ENCODE measurements around the gene ZNF770. TPM values are rescaled to one million over a fixed set of nuclear protein-coding genes. Genes with fewer than 3 reads are reported as not detected.

ZNF770 gene
- total and polyA plus RNA-seq, 9 of the 15 experiments (the other 6 are each of a cell fraction or from before 2014, with no cell fraction given), result 3.4 to 50.8 (median 40.3) TPM

DNA sequence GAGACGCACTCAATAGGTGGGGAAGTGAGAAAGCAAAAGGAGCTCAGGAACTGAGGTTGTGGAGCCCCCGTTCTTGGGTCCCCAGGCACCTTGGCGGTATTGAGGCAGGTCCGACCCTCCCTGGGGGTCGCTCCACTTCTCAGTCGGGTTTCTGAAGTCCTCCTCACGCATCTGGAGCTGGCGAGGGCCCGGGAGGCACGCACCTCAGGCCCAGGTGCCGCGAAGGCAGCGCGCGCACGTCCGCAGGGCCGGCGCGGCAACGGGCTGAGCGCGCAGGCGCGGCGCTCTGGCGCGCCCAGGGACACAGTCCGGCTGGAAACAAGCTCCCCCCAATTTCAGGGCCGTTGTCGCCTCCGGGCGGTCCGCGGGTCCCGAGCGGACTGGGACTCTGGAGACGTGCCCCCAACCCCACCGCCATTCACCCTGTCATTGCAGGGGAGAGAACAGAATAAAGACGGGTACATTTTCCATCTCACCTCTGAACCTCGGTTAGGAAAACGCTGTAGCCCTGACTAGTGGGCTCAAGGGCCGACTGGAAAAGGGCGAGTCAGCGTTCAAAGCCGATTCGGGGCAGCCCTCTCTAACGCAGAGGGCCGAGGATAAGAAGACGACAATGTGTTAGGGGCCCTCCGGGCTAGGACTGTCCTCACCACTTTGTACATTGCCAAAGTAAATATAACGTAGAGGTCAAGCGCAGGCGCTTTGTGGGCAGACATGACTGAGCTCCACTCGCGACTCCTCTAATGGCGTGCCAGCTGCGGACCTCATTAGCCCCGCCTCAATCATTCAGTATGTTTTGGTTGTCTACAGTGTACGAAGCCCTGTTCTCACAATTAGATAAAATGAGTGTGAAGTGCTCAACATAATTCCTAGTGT lies at the start of gene ZNF770 (continued):
- TF ChIP-seq, protein P1, sequence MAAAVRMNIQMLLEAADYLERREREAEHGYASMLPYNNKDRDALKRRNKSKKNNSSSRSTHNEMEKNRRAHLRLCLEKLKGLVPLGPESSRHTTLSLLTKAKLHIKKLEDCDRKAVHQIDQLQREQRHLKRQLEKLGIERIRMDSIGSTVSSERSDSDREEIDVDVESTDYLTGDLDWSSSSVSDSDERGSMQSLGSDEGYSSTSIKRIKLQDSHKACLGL (CRISPR knock-in tag; IDR thresholded peaks at IDR 0.05; ENCODE audit: borderline replicate concordance, poor library complexity, severe bottlenecking), result no peak
- TF ChIP-seq MCM3 (IDR thresholded peaks at IDR 0.05) (no peak), C11orf30 (IDR thresholded peaks at IDR 0.05; ENCODE audit: low read depth) (peak; percentile 89), ZNF124 (CRISPR knock-in tag; IDR thresholded peaks at IDR 0.05) (no peak), ZNF217 (CRISPR knock-in tag; IDR thresholded peaks at IDR 0.05) (no peak), ETS2 (tag; IDR thresholded peaks at IDR 0.05; ENCODE audit: borderline replicate concordance, poor library complexity, severe bottlenecking) (no peak), ILF3 (IDR thresholded peaks at IDR 0.05; ENCODE audit: borderline replicate concordance) (peak; percentile 76; the same call in 1 of the 2 replicates), ZKSCAN8 (CRISPR knock-in tag; IDR thresholded peaks at IDR 0.05) (no peak), MAFK (IDR thresholded peaks at IDR 0.05; ENCODE audit: low read length) (0 out of 2 replicates have a peak, but pooled peaks have one; percentile 5), SLC30A9 (CRISPR knock-in tag; IDR thresholded peaks at IDR 0.05) (no peak), CTBP1 (IDR thresholded peaks at IDR 0.05; ENCODE audit: borderline replicate concordance) (peak; percentile 88), CHCHD3 (CRISPR knock-in tag; IDR thresholded peaks at IDR 0.05) (no peak), NELFE (IDR thresholded peaks at IDR 0.05; ENCODE audit: insufficient read depth, insufficient read length) (no peak), ZBTB1 (CRISPR knock-in tag; IDR thresholded peaks at IDR 0.05; ENCODE audit: borderline replicate concordance, low read depth) (no peak), KDM1A (IDR thresholded peaks at IDR 0.05) (no peak), NFE2 (IDR thresholded peaks at IDR 0.05; ENCODE audit: low read depth) (no peak; the same call in 1 of the 2 replicates), DMBX1 (CRISPR knock-in tag; IDR thresholded peaks at IDR 0.05; ENCODE audit: borderline replicate concordance) (peak; percentile 81; the same call in 1 of the 2 replicates), PRMT5 (CRISPR knock-in tag; IDR thresholded peaks at IDR 0.05) (no peak)
- TF ChIP-seq, protein P2, sequence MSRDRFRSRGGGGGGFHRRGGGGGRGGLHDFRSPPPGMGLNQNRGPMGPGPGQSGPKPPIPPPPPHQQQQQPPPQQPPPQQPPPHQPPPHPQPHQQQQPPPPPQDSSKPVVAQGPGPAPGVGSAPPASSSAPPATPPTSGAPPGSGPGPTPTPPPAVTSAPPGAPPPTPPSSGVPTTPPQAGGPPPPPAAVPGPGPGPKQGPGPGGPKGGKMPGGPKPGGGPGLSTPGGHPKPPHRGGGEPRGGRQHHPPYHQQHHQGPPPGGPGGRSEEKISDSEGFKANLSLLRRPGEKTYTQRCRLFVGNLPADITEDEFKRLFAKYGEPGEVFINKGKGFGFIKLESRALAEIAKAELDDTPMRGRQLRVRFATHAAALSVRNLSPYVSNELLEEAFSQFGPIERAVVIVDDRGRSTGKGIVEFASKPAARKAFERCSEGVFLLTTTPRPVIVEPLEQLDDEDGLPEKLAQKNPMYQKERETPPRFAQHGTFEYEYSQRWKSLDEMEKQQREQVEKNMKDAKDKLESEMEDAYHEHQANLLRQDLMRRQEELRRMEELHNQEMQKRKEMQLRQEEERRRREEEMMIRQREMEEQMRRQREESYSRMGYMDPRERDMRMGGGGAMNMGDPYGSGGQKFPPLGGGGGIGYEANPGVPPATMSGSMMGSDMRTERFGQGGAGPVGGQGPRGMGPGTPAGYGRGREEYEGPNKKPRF (IDR thresholded peaks at IDR 0.05; ENCODE audit: low read depth, low read length), result no peak
- TF ChIP-seq, protein P3, sequence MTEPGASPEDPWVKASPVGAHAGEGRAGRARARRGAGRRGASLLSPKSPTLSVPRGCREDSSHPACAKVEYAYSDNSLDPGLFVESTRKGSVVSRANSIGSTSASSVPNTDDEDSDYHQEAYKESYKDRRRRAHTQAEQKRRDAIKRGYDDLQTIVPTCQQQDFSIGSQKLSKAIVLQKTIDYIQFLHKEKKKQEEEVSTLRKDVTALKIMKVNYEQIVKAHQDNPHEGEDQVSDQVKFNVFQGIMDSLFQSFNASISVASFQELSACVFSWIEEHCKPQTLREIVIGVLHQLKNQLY (CRISPR knock-in tag; conservative IDR thresholded peaks at IDR 0.05), result no peak
- TF ChIP-seq, protein P4, sequence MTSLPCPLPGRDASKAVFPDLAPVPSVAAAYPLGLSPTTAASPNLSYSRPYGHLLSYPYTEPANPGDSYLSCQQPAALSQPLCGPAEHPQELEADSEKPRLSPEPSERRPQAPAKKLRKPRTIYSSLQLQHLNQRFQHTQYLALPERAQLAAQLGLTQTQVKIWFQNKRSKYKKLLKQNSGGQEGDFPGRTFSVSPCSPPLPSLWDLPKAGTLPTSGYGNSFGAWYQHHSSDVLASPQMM (CRISPR knock-in tag; IDR thresholded peaks at IDR 0.05), result no peak
- TF ChIP-seq, protein P5, sequence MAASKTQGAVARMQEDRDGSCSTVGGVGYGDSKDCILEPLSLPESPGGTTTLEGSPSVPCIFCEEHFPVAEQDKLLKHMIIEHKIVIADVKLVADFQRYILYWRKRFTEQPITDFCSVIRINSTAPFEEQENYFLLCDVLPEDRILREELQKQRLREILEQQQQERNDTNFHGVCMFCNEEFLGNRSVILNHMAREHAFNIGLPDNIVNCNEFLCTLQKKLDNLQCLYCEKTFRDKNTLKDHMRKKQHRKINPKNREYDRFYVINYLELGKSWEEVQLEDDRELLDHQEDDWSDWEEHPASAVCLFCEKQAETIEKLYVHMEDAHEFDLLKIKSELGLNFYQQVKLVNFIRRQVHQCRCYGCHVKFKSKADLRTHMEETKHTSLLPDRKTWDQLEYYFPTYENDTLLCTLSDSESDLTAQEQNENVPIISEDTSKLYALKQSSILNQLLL (CRISPR knock-in tag; IDR thresholded peaks at IDR 0.05; ENCODE audit: borderline replicate concordance), result no peak

Data from K562 (cell line).